Measurements from ENCODE around the gene AP3B1. TPM values are rescaled to one million over a fixed set of nuclear protein-coding genes. Genes with fewer than 3 reads are reported as not detected.

AP3B1 gene
- total and polyA plus RNA-seq, 4 experiments from 2014 or later: 18.2 to 36.9 (median 31.7) TPM

DNA sequence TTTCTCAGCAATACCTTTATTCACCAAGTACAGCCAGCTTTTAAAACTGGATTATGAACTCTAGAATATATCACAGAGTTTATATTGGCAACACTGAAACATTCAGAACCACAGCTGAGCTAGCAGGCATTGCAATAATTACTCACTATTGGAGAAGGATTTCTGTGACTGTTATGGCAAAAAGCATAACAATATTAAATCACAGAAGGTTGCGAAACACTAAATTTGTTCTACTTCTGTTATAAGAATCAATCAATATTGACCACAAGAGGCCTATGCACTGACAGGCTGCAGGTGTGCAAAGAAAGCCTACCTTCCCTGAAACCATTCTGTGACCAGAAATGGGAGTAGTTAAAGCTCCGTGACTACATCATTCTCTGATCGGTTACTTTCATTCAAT is 59.2 kb downstream of the AP3B1 start:
- POLR2A ChIA-PET (ENCODE audit: partially characterized antibody): no interaction called here
- Histone ChIP-seq H3K27me3 (ENCODE audit: insufficient read depth, low read length) (no peaks in the 10 kb centered on the region), H3K4me1 (ENCODE audit: insufficient read depth, low read length) (no peaks in the 10 kb centered on the region), H3K27ac (ENCODE audit: low read depth, low read length) (no peak overlapping the region), H3K9me3 (ENCODE audit: control insufficient read depth in 1 of 2, low read length in 2 of 2) (no peaks in the 10 kb centered on the region), H3K36me3 (ENCODE audit: insufficient read depth, low read length) (no peaks in the 10 kb centered on the region), H3K4me3 (ENCODE audit: low read length in 2 of 2) (no peak overlapping the region)
- intact Hi-C loops (cut with micrococcal nuclease): no loop called here
- H3K4me3 Mint-ChIP-seq: no peak overlapping the region
- no peaks in the 10 kb centered on the region for H3K27me3 Mint-ChIP-seq
- H3K36me3 Mint-ChIP-seq: peaks cover 15% of the 10 kb centered on the region in 2 donors
- H3K9me3 Mint-ChIP-seq: no peaks in the 10 kb centered on the region
- peaks cover 11 to 24% (median 15%) of the 10 kb centered on the region in 4 donors for H3K4me1 Mint-ChIP-seq
- DNase-seq: no peak
- CTCF ChIA-PET (ENCODE audit: partially characterized antibody): interaction anchor here (1.7 kb wide), 1 partner anchor 8 kb away, joined by 4 read pairs; no protein-coding TSS in a partner anchor
- H3K27ac Mint-ChIP-seq: no peak overlapping the region

DNA sequence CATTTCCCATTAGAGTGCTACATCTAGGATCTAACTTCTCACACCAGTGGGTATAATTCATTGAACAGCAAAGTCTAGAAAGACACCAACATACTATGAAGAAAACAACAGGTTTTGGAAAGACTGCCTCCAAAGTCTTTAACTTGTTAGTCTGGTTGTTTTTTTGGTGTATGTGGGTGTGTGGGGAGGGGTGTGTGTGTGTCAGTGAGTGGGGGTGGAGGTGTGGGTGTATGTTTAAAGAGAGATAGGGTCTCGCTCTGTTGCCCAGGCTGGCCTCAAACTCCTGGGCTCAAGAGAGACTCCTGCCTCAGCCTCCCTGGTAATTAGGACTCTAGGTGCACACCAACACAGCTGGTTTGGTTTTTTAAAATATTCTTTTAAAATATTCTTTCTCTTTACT is 59.7 kb downstream of the AP3B1 start:
- Mint-ChIP-seq H3K4me1 (peaks cover 12 to 25% (median 17%) of the 10 kb centered on the region in 4 donors), H3K4me3 (no peak overlapping the region), H3K36me3 (peaks cover 11 to 12% of the 10 kb centered on the region in 2 donors), H3K27ac (peak overlapping the region in 1 of 7 donors; percentile 37), H3K27me3 (no peaks in the 10 kb centered on the region), H3K9me3 (no peaks in the 10 kb centered on the region)
- no peaks in the 10 kb centered on the region for H3K9me3 ChIP-seq (ENCODE audit: control insufficient read depth in 1 of 2, low read length in 2 of 2)
- intact Hi-C loops (cut with micrococcal nuclease): no loop called here
- H3K4me1 ChIP-seq (ENCODE audit: insufficient read depth, low read length): no peaks in the 10 kb centered on the region
- no peaks in the 10 kb centered on the region for H3K36me3 ChIP-seq (ENCODE audit: insufficient read depth, low read length)
- H3K27me3 ChIP-seq (ENCODE audit: insufficient read depth, low read length): no peaks in the 10 kb centered on the region
- no peak overlapping the region for H3K4me3 ChIP-seq (ENCODE audit: low read length in 2 of 2)
- DNase-seq: no peak
- no peak overlapping the region for H3K27ac ChIP-seq (ENCODE audit: low read depth, low read length)
- CTCF ChIA-PET (ENCODE audit: partially characterized antibody): no interaction called here
- POLR2A ChIA-PET (ENCODE audit: partially characterized antibody): no interaction called here

DNA sequence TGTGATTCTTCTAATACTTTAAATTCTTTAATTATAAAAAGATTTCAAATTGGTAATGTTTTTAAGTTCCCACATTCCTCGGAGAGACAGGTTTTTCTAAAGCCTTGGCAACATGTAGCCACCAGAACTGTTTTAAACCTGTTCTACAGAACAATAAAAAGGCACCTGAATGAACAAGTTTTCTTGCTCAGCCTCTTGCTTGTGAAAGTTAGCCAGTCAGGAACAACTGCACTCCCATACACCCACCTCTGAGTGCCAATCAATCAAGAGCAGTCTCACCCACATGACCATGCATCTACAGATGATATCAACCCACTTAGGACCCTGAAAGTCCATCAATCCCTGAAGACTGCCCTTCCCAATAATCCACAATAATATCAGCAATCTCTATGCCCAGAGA is 62.3 kb downstream of the AP3B1 start:
- H3K9me3 ChIP-seq (ENCODE audit: control insufficient read depth in 1 of 2, low read length in 2 of 2): no peaks in the 10 kb centered on the region
- H3K27me3 ChIP-seq (ENCODE audit: insufficient read depth, low read length): no peaks in the 10 kb centered on the region
- H3K27ac ChIP-seq (ENCODE audit: low read depth, low read length): no peak overlapping the region
- Mint-ChIP-seq H3K27ac (peak overlapping the region in 1 of 7 donors; percentile 29), H3K36me3 (peaks cover 4 to 6% of the 10 kb centered on the region in 2 donors), H3K27me3 (no peaks in the 10 kb centered on the region), H3K4me3 (no peak overlapping the region), H3K4me1 (peaks cover 14 to 25% (median 17%) of the 10 kb centered on the region in 4 donors), H3K9me3 (no peaks in the 10 kb centered on the region)
- no peaks in the 10 kb centered on the region for H3K36me3 ChIP-seq (ENCODE audit: insufficient read depth, low read length)
- ChIA-PET CTCF (ENCODE audit: partially characterized antibody) (no interaction called here), POLR2A (ENCODE audit: partially characterized antibody) (no interaction called here)
- H3K4me1 ChIP-seq (ENCODE audit: insufficient read depth, low read length): no peaks in the 10 kb centered on the region
- intact Hi-C loops (cut with micrococcal nuclease): no loop called here
- no peak overlapping the region for H3K4me3 ChIP-seq (ENCODE audit: low read length in 2 of 2)
- DNase-seq: no peak

DNA sequence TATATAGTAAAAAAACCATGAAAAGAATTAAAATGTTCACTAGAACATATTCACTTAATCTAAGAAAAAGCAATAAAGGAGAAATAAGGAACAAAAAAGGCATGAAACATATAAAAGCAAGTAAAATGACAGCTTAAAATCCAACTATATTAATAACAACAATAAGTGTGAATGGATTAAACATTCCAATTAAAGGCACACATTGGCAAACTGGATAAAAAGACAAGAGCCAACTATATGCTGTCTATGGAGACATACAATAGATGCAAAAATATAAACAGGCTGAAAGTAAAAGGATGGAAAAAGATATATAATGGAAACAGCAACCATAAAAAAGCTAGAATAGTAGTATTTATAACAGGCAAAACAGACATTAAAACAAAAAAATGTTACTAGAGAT is 70.1 kb downstream of the AP3B1 start:
- H3K36me3 Mint-ChIP-seq: peaks cover 42 to 59% of the 10 kb centered on the region in 2 donors
- no peak for DNase-seq
- H3K27me3 ChIP-seq (ENCODE audit: insufficient read depth, low read length): no peaks in the 10 kb centered on the region
- CTCF ChIA-PET (ENCODE audit: partially characterized antibody): no interaction called here
- no peaks in the 10 kb centered on the region for H3K9me3 ChIP-seq (ENCODE audit: control insufficient read depth in 1 of 2, low read length in 2 of 2)
- no peak overlapping the region for H3K27ac ChIP-seq (ENCODE audit: low read depth, low read length)
- no peak overlapping the region for H3K4me3 Mint-ChIP-seq
- POLR2A ChIA-PET (ENCODE audit: partially characterized antibody): no interaction called here
- H3K27me3 Mint-ChIP-seq: no peaks in the 10 kb centered on the region
- H3K9me3 Mint-ChIP-seq: peaks cover 0 to 7% (median 2%) of the 10 kb centered on the region in 8 donors
- H3K4me3 ChIP-seq (ENCODE audit: low read length in 2 of 2): no peak overlapping the region
- intact Hi-C loops (cut with micrococcal nuclease): no loop called here
- peaks cover 11% of the 10 kb centered on the region for H3K36me3 ChIP-seq (ENCODE audit: insufficient read depth, low read length)
- H3K4me1 Mint-ChIP-seq: peaks cover 0 to 9% (median 3%) of the 10 kb centered on the region in 4 donors
- H3K27ac Mint-ChIP-seq: no peak overlapping the region
- no peaks in the 10 kb centered on the region for H3K4me1 ChIP-seq (ENCODE audit: insufficient read depth, low read length)

DNA sequence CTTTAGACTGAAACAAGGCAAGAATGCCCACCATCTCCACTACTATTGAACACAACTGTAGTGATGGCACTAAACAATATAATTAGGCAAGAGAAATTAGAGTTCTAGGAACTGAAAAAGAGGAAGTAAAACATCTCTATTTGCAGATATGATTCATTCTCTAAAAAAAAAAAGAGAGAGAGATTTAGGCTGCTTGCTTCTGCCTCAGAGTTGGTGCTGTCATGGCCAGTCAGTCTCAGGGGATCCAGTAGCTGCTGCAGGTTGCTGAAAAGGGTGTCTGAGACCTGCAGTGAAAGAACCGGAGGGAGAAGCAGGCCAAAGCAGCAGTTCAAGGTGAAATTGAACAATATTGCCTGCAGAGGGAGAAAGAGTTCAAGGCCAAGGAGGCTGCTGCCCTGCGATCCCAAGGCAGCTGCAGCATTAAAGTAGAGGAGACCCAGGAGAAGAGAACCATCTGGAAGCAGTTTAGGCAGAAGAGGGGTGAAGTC is 72.5 kb downstream of the AP3B1 start:
- ChIA-PET CTCF (ENCODE audit: partially characterized antibody) (no interaction called here), POLR2A (ENCODE audit: partially characterized antibody) (no interaction called here)
- H3K4me1 ChIP-seq (ENCODE audit: insufficient read depth, low read length): no peaks in the 10 kb centered on the region
- no peaks in the 10 kb centered on the region for H3K9me3 ChIP-seq (ENCODE audit: control insufficient read depth in 1 of 2, low read length in 2 of 2)
- H3K27ac ChIP-seq (ENCODE audit: low read depth, low read length): no peak overlapping the region
- intact Hi-C loops (cut with micrococcal nuclease): no loop called here
- Mint-ChIP-seq H3K9me3 (peaks cover 0 to 7% (median 2%) of the 10 kb centered on the region in 8 donors), H3K4me1 (peaks cover 0 to 8% (median 3%) of the 10 kb centered on the region in 4 donors), H3K36me3 (peaks cover 45 to 63% of the 10 kb centered on the region in 2 donors), H3K27ac (peak overlapping the region in 1 of 7 donors; percentile 6), H3K27me3 (no peaks in the 10 kb centered on the region), H3K4me3 (no peak overlapping the region)
- H3K4me3 ChIP-seq (ENCODE audit: low read length in 2 of 2): no peak overlapping the region
- H3K27me3 ChIP-seq (ENCODE audit: insufficient read depth, low read length): no peaks in the 10 kb centered on the region
- DNase-seq: no peak
- H3K36me3 ChIP-seq (ENCODE audit: insufficient read depth, low read length): peaks cover 11% of the 10 kb centered on the region

DNA sequence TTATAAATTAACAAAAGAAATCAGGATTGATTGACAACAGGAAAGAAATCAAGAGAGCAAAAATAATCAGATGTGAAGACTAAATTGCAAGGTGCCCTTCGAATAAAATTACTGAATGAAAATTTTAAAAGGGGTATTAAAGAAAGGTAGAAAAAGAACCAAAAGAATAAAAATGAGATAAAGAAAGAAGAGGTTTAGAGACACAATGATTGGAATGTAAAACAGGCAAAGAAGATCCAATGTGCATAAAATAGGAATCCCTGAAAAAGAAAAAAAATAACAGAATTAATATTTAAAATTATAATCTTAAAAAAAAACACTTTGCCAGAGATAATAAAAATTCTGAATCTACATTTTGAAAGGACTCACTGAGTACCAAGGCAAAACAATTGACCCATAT is 73.0 kb downstream of the AP3B1 start:
- Mint-ChIP-seq H3K27me3 (no peaks in the 10 kb centered on the region), H3K27ac (peak overlapping the region in 2 of 7 donors; percentile 6 to 10), H3K4me1 (peaks cover 0 to 8% (median 3%) of the 10 kb centered on the region in 4 donors), H3K9me3 (peaks cover 0 to 7% (median 2%) of the 10 kb centered on the region in 8 donors), H3K4me3 (no peak overlapping the region), H3K36me3 (peaks cover 44 to 61% of the 10 kb centered on the region in 2 donors)
- no peaks in the 10 kb centered on the region for H3K4me1 ChIP-seq (ENCODE audit: insufficient read depth, low read length)
- DNase-seq: no peak
- H3K27ac ChIP-seq (ENCODE audit: low read depth, low read length): no peak overlapping the region
- ChIA-PET POLR2A (ENCODE audit: partially characterized antibody) (no interaction called here), CTCF (ENCODE audit: partially characterized antibody) (no interaction called here)
- no peaks in the 10 kb centered on the region for H3K27me3 ChIP-seq (ENCODE audit: insufficient read depth, low read length)
- intact Hi-C loops (cut with micrococcal nuclease): no loop called here
- peaks cover 11% of the 10 kb centered on the region for H3K36me3 ChIP-seq (ENCODE audit: insufficient read depth, low read length)
- H3K4me3 ChIP-seq (ENCODE audit: low read length in 2 of 2): no peak overlapping the region
- H3K9me3 ChIP-seq (ENCODE audit: control insufficient read depth in 1 of 2, low read length in 2 of 2): no peaks in the 10 kb centered on the region

DNA sequence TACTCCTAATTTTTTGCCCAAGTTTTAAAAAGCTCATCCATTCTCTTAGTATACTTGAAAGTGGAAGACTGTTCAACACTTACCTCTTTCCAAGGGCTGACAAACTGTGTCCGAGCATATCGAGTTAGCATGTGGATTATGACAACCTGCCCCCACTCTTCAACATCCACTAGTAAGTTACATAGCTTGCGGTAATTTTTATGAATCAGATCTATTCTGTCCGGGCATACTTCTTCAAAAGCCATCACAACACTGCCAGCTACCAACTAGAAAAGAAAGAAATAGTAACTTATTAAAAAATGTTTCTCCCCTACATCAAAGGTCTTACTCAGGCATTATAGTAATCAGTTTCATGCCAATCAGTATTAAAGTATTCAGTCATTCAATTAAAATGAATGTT is 78.5 kb downstream of the AP3B1 start:
- Histone ChIP-seq H3K36me3 (ENCODE audit: insufficient read depth, low read length) (peaks cover 3% of the 10 kb centered on the region), H3K4me3 (ENCODE audit: low read length in 2 of 2) (no peak overlapping the region), H3K4me1 (ENCODE audit: insufficient read depth, low read length) (no peaks in the 10 kb centered on the region), H3K27me3 (ENCODE audit: insufficient read depth, low read length) (no peaks in the 10 kb centered on the region), H3K27ac (ENCODE audit: low read depth, low read length) (no peak overlapping the region), H3K9me3 (ENCODE audit: control insufficient read depth in 1 of 2, low read length in 2 of 2) (no peaks in the 10 kb centered on the region)
- peaks cover 0 to 2% (median under 1%) of the 10 kb centered on the region in 4 donors for H3K4me1 Mint-ChIP-seq
- H3K36me3 Mint-ChIP-seq: peaks cover 34 to 35% of the 10 kb centered on the region in 2 donors
- ChIA-PET POLR2A (ENCODE audit: partially characterized antibody) (no interaction called here), CTCF (ENCODE audit: partially characterized antibody) (no interaction called here)
- no peak overlapping the region for H3K4me3 Mint-ChIP-seq
- H3K9me3 Mint-ChIP-seq: peaks cover 0 to 2% (median 0%) of the 10 kb centered on the region in 8 donors
- H3K27me3 Mint-ChIP-seq: no peaks in the 10 kb centered on the region
- no peak for DNase-seq
- H3K27ac Mint-ChIP-seq: no peak overlapping the region
- intact Hi-C loops (cut with micrococcal nuclease): no loop called here
